Stimulated activated CD4-positive, alpha-beta T cell treated with anti-CD3 and anti-CD28 coated beads, Interleukin-2, amount 100 ng/mL, for 4 hours (primary cell): ENCODE data around the gene ITPK1.

Experiments used
- DNase-seq: peaks from one replicate; pipeline ENCODE4 v3.0.0-alpha.2; 2020; ENCODE audit warnings: low read depth

The ITPK1 gene

DNA sequence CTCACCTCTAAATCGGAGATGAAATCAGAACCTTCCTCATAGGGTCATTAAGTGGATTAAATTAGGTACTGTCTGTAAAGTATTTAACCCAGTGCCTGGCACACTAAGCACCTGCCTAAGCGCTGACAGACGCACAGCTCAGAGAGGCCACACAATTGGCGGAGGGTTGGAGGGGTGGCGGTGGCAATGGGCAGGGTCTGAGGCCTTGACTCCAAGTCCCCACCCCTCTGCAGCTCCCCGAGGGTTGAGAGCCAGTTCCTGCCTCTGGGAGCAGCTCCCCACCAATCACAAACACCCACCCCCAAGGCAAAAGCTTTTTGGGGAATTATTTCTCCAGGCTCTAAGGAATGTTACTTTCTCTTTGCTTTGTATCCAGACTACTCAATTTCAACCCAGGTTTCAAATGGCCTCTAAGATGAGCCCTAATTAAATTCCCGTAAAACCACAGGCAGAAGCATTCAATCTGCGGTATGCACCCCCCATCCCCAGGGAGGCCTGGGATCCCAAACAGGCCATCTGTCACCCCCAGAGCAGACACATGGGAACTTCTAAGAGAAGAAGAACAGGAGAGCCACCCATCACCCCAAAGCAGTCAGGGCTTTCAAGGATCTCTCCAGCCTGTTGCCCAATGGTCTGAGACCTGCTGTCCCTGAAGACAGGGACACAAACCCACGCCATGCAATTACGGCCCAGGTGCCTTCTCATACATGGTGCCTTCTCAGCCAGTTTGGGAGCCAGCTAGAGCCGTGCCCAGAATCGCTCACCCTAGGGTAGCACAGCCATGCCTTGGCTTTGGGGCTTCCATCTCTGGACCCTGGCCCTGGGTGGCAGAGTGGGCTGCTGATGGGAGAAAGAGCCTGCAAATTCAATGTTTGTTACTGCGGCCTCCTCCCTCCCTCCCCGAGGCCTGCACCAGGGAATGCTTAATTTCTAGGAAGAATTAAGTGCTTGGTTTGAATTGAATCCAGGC, 126.7 kb downstream of the ITPK1 start:
- DNase-seq, result no peak

DNA sequence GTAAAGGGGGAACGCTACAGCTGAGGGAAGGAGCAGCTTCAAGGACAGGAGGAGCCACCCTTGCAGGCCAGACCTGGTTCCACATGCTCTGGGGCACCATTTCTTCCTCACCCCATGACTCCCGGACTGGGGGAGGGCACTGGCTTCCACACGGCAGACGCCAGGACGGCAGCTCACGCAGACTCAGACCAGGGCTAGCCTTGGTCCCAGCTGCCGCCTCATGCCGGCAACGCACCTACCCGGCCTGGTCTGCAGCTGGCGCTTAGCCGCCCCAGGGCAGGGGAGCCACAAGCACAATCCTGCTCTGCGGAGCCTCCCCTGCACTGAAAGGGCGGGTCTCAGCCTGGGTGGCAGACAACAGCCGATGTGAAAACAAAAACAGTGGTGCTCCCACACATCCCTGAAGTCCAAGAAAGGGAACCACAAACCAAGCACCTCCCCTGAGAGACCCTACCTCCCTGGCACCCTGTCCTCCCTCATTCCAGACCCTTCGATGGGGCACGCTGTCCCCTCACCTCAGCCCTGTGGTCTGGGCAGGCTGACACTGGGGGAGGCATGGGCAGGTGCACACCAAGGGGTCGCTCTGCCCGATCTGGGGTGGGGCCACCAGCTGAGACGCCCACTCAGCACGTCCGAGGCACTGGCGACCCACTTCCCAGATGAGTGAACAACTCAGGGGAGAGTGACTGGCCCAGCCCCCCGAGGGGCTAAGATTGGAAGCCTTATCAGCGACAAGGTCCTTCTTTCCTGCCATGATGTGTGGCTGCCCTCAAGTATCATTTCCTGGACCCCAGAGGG, 127.8 kb downstream of the ITPK1 start:
- DNase-seq, result no peak

DNA sequence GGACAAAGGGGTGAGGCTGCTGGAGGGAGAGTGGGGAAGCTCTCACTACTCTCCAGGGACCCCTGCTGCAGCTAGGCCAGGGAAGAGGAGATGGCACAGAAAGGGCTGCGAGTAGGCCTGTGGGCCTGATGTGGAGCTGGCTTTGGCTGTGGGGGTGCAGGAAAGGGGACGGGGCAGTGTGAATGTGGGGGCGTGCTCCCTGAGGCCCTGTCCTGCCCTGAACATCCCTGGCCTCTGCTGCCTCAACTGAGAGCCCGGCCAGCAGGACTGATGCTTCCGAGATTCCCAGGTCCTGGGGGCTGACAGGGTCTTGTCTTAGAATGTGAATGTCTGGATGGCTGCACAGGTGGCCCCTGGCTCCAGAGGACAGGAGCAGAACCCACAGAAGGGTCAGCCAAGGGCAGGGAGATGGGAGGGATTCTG, 128.6 kb downstream of the ITPK1 start:
- no peak for DNase-seq

DNA sequence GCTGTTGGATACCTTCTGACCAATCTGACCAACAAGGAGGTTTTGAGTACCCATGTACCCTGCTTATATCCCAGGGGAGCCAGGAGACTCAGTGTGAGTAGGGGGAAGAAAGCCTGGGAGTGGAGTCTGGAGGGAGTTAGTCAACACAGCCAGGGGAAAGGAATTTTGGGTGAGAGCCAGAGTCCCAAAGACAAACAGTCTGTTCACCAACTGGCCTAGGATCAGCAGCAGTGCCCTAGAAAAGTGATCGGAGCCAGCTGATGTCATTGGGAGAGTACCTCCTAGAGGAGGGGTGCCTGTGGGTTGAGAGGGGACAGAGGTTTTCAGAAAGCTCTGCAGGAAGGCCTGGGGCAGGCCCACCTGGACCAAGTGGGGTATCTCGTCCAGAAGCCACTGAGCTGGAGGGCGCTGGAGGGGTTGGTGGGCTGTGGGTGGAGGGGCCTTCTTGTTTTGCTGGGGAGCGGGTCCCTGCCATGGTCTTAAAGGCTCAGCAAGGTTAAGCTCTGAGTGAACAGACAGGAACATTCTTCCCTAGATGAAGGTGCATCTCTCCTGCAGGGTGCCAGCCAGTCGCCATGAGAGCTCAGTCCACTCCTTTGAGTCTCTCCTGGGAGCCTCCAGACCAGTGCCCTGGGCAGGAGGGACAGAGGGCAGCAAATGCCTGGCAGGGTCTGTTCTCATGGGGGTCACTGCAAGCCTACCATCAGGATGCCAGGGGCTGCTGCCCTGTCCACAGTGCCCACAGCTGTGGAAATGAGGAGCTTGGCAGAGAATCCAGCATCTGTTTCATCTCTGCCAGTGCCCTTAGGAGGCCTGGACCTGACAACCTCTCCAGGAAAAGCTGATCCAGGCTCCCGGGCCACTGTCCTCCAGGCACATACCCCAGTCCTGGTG, 129.2 kb downstream of the ITPK1 start:
- no peak for DNase-seq

DNA sequence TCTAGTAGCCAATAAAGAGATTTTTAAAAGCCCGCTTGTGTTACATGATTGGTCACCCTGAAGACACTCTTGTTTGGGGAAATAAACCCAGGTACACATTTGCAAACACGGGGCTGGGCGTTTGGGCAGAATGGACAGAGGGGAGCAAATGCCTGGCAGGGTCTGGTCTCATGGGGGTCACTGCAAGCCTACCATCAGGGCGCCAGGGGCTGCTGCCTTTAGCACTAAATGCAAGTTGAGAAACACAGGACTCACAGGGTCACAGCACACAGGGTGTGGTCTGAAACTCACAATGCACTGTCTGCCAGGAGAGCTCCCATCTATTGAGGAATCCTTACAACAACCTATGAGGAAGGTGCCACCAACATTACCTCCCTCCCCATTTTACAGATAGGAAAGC, 130.2 kb downstream of the ITPK1 start:
- DNase-seq, result no peak

- DNase-seq, result no peak
Observed at GRCh38 chr14:92984896-92985295, 130.8 kb downstream of the ITPK1 start.

- DNase-seq, result no peak
Observed at GRCh38 chr14:92984082-92984788, 131.5 kb downstream of the ITPK1 start.

DNA sequence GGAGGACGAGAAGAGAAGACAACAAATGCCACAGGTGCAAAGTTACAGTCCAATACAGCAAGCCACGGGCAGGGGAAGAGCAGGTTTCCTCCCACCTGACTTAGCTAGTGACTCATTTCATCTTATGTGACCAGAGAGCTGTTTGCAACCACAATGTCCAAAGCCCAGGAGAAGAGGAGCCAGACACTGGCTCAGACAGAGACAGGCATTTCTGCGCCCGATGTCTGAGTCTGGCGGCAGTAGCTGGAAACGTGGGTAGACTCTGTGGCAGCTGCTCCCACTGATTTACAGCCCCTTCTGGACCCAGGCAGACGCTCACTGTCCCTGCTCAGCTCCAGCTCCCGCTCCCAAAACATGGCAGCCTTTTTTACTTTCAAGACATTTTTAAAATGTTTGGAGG, 132.8 kb downstream of the ITPK1 start:
- no peak for DNase-seq

- no peak for DNase-seq
Observed at GRCh38 chr14:92981726-92982125, 134.0 kb downstream of the ITPK1 start.

GRCh38 chr14:92980866-92981265, 134.9 kb downstream of the ITPK1 start:
- DNase-seq, result no peak

GRCh38 chr14:92978229-92979021, 137.3 kb downstream of the ITPK1 start:
- DNase-seq, result no peak

DNA sequence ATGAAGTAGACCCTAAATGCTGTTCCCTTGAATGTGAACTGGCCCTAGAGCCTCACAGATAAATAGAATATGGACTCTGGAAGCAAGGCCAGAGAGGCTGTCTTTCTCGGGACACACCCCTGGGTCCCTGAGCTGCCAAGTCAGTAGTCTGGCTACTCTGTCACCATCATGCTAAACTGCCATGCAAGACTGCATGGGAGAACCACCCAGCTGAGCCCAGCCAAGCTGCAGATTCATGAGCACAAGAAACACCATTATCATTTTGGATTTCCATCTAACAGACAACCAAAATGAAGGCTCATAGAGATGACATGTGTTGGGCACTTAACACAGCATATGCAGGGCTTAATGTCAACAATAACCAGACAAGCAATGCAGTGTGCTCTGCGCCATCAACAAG, 139.5 kb downstream of the ITPK1 start:
- DNase-seq, result no peak

DNA sequence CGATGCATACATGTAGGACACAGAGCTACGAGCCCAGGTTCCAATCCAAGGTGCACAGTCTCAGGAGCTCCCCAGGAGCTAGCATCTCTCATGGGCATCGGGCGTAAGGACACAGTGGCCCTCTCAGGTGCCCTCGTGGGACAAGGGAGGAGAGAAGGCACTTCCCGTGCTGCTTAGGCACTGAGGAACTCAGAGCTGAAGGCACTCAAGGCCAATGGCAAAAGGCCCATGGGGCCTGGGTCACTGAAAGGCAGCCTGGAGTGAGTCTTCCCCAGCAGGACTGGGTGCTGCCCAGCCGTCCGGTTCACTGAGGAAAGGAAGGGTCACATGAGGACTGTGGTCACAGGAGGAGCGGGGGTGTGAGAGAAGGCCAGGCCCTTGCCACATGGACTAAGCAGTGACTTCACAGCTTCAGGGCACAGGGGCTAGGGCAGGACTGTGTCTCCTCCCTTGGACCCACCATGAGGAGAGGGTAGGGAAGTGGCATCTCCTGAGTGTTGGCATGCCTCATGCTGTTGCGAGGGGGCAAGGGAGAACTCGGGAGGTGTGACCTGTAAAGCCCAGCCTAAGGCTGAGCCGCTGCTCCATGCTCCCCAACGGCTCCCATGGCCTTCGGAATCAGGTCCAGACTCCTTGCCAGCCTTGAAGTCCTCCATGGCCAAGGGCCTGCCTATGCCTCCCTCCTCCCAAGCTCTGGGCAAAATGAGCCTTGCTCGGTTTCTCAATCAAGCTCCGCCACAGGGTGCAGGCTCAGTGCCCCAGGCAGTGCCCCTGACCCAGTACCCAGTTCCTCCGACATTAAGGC, 141.0 kb downstream of the ITPK1 start:
- no peak for DNase-seq

DNA sequence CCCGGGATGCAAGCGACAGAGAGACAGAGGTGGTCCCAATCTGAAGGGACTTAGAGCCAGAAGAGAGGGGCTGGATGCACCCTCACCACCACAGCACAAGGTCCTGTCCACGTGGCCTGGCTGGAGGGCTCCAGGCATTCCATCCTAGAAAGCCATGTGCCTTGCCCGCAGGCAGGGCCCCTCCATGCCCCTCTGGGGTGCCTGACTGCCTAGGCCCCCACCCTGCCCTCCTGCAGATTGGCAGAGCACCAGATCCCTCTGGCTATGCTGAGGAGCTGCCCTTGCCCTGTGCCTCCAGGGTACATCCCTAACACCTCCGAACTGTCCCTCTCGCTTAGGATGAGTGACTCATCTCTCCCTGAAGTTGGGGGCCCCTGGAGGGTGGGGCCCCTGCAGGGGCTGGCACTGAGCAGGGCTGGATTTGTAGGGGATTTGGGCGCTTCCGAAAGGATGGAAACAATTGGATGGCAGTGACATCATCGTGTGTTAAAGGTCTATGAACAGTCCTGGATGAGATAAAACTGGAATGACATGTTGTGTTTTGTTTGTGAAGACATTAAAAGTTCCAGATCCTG, 141.8 kb downstream of the ITPK1 start:
- no peak for DNase-seq

DNA sequence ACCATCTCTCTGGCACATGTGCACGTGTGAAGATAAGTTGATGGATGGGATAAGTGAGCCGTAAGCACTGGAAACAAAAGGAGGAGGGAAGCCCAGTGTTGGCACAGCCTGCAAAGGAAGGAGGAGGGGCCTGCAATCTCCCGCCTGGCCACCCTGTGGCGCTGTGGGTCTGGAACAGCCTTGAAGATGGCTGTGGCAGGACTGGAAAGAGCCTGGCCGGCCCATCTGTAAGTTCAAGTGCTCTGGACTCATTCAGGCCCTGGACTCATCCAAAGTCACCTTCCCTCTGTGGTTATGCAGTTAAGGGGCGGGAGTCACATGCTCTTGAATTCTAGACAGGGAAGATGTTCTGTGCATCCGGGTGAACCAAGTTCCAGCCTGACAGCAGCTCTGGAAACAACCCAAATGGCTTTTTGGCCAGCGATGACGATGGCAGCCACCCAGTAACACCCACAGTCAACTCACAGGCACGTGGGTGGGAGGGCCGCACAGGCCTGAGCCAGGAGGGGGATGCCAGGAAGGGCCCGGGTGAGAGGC, 142.4 kb downstream of the ITPK1 start:
- no peak for DNase-seq

- no peak for DNase-seq
Observed at GRCh38 chr14:92971601-92972180, 144.0 kb downstream of the ITPK1 start.

GRCh38 chr14:92970271-92970670, 145.5 kb downstream of the ITPK1 start:
- no peak for DNase-seq

- DNase-seq, result no peak
Observed at GRCh38 chr14:92969871-92970270, 145.9 kb downstream of the ITPK1 start.

- no peak for DNase-seq
Observed at GRCh38 chr14:92969430-92969829, 146.3 kb downstream of the ITPK1 start.
